GM20000 (cell line): ENCODE data around the gene IRX6.
A peak's percentile ranks its signal among the peaks of the same experiment; 100 is the strongest.

Experiments
- DNase-seq: peaks from one replicate; pipeline ENCODE4 v3.0.0; 2012; ENCODE audit warnings: low spot score
- TF ChIP-seq, protein P1 (sequence below): IDR thresholded peaks from 2 replicates; pipeline ENCODE4 v1.5.1; 2012; ENCODE audit warnings: mild to moderate bottlenecking, control low read depth; ENCODE audit errors: extremely low read depth, missing control alignments

IRX6 gene

DNA sequence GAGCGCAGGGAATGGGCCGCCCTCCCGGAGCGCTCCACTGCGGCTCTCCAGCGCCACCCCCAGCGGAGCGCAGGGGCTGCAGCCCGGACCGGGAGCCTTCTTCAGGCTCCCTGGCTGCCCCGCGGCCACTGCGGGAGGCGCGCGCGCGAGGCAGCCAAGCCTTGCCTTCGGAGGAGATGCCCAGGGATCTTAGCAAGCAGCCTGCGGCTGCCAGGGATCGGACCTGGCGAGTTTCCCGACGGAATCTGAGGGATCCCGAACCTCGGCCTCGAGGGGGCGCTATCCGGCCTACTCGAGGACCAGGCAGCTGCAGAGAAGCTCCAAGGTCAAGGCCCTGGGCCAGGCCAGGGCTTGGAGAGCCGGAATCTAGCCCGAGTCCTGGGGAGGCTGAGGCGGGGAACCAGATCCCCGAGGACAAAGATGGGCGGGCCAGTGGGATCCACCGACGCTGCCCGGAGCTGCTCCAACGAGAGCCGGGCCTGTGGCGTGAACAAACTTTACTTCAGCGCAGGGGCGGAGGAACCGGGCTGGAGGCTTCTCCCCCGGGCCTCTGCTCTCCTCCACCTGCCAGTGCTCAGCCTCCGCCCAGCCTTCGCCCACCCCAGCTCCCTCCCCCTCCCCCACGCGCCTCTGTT, at the start of gene IRX6:
IRX6 (plus strand) TSS at position 567 of the 635 bp plus-strand sequence. CDS start 889 bp downstream, outside the sequence.
- TF ChIP-seq, protein P1, sequence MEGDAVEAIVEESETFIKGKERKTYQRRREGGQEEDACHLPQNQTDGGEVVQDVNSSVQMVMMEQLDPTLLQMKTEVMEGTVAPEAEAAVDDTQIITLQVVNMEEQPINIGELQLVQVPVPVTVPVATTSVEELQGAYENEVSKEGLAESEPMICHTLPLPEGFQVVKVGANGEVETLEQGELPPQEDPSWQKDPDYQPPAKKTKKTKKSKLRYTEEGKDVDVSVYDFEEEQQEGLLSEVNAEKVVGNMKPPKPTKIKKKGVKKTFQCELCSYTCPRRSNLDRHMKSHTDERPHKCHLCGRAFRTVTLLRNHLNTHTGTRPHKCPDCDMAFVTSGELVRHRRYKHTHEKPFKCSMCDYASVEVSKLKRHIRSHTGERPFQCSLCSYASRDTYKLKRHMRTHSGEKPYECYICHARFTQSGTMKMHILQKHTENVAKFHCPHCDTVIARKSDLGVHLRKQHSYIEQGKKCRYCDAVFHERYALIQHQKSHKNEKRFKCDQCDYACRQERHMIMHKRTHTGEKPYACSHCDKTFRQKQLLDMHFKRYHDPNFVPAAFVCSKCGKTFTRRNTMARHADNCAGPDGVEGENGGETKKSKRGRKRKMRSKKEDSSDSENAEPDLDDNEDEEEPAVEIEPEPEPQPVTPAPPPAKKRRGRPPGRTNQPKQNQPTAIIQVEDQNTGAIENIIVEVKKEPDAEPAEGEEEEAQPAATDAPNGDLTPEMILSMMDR = no peak
- DNase-seq = peak; percentile 50

- DNase-seq = no peak
- TF ChIP-seq, protein P1 = no peak
Measured at GRCh38 chr16:55274391-55274790, 49.6 kb upstream of the IRX6 start.

DNA sequence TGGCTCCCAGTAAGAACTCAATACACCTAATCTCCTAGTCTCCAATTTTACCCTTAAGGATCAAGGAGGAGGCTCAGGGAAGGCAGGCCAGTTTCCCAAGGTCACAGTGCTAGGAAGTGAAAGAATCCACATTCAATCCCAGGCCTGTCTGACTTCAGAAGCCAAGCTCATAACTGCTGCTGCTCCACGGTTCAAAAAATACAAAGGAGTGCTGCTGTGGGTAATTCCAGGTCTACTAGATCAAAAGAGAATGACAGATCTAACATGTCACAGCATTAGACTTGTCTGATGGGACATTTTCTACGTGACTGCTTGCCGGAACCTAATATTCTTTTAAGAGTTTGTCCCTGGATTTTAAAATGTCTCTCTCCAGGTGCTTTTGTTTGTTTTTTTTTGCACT, 48.8 kb upstream of the IRX6 start:
- no peak for DNase-seq
- TF ChIP-seq, protein P1 = no peak

- TF ChIP-seq, protein P1 = no peak
- no peak for DNase-seq
Measured at GRCh38 chr16:55275869-55276268, 48.1 kb upstream of the IRX6 start.

- TF ChIP-seq, protein P1 = no peak
- DNase-seq = no peak
Measured at GRCh38 chr16:55277536-55277935, 46.5 kb upstream of the IRX6 start.

GRCh38 chr16:55279598-55279997, 44.4 kb upstream of the IRX6 start:
- TF ChIP-seq, protein P1 = no peak
- no peak for DNase-seq

DNA sequence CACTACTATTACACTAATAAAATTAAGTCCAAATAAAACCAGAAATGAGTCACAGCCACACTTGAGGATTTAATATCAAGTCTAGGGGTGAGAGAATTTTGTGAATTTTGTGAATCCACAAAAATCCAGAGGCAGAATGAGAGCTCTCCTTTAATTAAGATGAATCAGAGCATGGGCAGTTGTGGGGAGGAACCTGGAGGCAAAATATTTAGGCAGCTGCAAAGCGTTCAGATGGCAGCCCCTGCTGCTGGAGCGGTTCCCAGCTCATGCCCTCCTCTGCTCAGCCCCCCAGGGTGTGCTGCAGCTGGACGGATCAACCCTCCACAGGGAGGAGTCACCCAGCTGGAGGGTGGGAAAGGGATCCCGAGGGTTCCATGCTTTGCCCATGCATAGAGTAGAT, 43.4 kb upstream of the IRX6 start:
- TF ChIP-seq, protein P1 = no peak
- DNase-seq = no peak
